HuH-7 (cell line): ENCODE results near the gene MCAT.
"Not testable (repeated sequence)": the region's sequence is repeated elsewhere in the genome, so short reads cannot be mapped to it uniquely, and the experiment has no call there.

Source experiments
- DNase-seq: peaks from one replicate; pipeline ENCODE4 v3.0.0; 2011; ENCODE audit warnings: low spot score

MCAT gene

DNA sequence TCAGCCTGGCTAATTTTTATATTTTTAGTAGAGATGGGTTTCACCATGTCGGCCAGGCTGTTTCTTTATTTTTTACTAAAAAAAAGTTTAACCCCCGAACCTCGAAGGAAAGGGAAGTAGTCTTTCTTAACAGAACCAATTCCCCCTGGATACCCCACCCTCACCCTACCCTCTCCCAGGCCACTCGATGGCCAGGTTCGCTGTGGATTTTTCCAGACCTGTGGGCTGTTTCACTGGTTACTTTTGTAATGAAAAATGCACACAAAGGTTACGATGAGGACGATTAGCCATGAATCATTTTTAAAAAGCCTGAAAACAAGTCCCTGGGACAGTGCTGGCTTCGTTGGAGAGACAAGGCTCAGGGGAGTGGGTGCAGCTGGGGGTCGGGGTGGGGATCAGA is 10.7 kb upstream of the MCAT start:
- DNase-seq: no peak

DNA sequence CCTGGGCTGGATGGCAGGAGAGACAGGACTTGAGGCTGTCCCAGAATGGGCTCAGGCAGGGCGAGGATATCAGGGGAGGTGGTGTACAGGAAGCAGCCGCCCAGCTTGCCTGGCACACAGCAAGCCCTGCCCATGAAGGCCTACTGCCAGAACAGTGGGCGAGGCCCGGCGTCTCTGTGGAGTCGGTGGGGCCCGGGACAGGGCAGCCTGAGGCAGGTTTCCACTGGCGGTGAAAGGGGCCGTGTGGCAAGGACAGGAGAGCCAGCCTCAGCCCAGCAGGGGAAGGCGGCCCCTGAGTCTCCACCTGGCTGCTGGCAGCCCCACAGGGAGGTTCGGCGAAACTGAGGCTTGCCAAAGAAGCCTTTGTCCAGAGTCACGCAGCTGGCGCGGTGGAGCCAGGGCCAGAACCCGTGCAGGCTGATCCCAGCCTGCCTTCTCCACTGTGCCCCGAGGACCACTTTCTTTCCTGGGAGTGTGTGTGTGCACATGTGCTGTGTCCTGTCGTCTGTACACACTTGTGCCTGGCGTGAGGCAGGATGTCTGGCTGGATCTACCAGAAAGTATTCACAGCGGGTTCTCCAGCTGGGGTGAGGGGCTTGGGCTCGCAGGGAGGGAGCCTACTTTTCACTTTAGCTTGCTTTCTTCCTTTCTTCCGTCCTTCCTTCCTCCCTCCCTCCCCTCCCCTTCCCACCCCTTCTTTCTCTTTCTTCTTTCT is 9.3 kb upstream of the MCAT start:
- no peak for DNase-seq

DNA sequence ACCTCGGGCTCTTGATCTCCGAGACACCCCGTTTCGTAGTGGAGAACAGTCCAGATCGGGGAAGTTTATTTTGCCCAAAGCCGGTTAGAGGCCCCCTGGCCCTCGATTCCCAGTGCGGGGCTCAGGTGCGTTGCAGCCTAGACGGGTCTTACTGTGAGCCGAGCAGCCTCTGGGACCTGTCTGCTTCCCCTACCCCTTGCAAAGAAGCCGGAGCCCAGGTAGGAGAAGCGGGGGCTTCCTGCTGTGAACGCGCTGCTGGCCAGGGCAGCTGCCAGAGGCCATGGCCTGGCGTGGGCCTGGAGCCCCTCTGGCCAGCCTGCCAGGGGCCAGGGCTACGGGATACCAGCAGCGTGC is 8.8 kb upstream of the MCAT start:
- no peak for DNase-seq

DNA sequence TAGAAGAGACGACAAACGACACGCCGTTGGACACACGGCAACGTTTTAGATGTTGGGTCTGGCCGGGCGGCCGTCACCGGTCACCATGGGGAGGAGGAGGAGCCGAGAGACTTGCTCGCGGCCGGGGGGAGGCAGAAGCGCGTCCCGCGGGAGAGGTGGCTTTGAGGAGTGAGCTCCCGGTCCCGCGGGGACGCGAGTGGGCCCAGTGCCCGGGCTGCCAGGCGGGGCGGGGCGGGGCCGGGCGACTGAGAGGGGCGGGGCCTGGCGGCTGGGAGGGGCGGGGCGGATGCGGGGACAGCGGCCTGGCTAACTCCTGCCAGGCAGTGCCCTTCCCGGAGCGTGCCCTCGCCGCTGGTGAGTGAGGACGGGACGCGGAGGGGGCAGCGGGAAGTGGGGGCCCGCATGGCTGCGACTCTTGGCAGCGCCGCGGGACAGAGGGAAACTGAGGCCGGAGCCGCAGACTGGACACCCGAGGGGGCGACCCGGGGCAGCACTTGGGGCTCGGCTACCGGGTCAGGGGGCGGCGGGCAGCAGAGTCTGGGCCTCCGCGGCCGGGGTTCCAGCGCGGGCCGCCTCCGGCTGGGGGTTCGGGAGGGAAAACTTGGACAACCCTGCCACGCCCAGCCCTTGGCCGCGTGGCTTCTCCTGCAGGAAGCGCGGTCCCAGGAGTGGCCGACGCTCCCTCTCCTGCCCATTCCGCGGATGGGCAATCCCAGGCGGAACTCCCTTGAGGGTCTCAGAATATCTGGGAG is 8.2 kb upstream of the MCAT start, which contains the start of gene TSPO:
Gene TSPO, plus strand, starts transcription at position 309 of the 752 bp plus-strand sequence. CDS start 7,680 bp downstream, outside the sequence.
- peak; percentile 76 for DNase-seq

DNA sequence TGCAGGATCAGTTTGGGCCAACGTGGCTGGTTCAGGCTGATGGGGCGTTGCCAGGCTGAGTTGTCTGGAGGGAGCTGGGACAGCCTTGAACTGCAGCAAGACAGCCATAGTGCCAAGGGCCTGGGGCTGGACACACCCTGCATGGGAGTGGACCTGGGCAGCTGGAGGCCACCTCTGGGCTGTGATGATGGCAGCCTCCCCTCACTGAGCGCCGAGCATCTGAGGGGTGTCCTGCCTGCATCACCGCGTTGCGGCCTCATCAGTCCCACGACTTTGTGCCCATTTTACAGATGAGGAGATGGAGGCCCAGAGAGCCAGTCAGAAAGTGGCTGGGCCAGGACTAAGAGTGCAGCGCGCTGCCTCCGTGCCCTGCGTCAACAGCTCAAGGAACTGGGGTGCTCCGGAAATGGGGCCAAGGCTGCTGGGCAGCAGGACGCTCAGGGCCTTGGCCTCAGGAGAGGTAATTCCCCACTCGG is 7.6 kb upstream of the MCAT start:
- DNase-seq: no peak

DNA sequence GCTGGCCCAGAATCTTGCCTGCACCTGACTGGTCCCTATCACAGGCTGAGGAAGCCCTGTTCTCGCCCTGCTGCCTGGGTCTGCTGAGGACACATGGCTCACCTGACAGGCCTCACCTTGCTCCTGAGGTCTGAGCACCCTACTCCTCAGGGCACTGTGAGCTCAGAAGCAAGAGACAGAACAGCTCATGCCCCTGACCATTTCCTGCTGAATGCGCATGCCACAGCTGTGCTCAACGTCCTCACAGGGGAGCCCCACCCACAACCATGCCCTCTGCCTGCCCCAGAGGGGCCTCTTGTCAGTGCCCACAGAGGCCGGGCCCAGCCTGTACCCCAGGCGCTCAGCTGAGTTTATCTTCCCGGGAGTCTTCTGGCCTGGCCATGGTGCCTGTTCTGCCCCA is 5.4 kb upstream of the MCAT start:
- DNase-seq: no peak

DNA sequence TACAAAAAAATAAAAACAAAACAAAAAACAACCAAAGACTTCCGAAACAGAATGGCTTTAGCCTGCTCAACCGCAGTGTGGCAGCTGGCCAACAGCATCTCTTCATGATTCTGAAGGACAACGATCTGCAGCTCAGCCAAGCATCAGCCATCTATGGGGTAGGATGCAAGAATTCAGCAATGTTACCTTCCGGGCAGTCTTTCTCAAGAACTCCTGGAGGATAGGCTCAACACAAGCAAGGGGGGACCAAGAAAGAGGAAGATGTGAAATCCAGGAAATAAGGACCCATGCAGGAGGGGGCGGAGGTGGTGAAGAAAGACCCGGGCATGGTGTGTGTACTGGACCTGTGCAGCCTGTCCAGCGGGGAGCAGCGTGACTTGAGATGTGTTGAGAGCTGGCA is 4.6 kb upstream of the MCAT start:
- DNase-seq: no peak

DNA sequence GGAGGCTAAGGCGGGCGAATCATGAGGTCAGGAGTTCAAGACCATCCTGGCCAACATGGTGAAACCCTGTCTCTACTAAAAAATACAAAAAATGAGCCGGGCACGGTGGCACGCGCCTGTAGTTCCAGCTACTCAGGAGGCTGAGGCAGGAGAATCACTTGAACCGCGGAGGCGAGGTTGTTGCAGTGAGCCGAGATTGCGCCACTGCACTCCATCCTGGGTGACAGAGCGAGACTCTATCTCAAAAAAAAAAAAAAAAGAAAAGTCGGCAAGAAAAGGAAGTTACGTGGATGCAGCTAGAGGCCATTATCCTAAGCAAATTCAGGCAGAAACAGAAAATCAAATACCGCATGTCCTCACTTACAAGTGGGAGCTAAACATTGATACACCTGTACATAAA is 3.1 kb upstream of the MCAT start:
- DNase-seq: not testable (repeated sequence)

DNA sequence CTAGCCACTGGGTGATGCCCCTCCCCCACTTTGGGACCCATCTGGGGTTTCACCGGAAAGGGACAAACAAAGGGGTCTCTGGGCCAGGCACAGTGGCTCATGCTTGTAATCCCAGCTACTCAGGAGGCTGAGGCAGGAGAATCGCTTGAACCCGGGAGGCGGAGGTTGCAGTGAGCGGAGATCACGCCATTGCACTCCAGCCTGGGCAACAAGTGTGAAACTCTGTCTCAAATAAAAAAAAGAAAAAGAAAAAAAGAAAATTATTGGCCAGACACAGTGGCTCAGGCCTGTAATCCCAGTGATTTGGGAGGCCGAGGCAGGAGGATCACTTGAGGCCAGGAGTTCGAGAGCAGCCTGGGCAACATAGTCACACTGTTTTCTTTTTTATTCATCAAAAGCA is 2.2 kb upstream of the MCAT start:
- DNase-seq: not testable (repeated sequence)

DNA sequence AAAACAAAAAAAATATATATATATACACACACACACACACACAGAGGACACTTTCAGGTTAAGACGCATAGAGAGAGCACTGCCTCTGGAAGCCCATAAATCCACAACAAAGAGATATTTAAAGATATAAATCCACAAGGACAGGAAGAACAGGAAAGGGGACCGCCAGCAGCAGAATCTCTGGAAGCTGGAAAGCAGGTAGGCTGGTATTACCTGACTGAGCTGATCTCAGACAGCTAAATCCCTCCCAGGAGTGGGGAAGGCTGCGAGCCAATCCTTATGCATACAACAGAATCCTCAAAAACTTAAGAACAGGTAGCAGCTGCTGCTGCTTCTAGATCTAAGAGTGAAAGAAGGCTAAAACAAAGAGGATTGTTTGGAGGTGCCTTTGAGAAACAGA is 1.8 kb upstream of the MCAT start:
- DNase-seq: no peak

DNA sequence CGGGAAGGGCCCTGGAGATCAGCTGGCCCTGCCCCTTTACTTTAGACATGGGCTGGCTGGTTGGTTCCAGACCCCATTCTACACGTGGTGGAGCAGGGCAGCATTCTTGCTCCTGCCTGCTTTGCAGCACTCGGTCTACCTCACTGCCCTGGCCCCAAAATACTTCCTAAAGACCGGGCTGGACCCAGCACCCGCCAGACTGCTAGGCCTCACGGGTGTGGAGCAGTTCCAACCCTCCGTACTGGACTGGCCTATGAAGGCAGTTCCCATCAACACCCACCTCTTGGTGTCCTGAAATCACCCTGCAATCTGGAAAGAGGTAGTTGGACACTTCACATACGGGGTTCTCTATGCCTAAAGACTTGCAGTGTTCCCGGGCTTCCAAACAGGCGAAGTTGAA is 6.4 kb downstream of the MCAT start:
- no peak for DNase-seq

DNA sequence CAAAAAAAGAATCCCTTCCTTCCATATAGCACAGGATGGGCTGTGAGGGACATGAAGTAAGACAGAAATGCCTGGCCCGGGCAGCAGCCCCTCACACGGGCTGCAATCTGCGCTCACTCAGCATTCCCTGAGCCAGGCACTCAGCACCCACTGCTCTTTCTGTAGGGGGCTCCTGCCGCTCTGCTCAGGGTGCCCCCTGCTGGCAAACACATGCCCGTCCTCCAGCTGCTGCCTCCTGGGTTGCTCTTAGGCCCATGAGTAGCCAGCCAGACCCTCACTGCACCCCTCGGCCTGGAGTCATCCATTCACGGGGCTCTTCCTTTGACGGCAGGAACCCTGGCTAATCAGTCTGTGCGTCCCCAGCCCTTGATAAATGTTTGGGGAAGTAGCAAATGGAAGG is 6.9 kb downstream of the MCAT start:
- peak; percentile 94 for DNase-seq

DNA sequence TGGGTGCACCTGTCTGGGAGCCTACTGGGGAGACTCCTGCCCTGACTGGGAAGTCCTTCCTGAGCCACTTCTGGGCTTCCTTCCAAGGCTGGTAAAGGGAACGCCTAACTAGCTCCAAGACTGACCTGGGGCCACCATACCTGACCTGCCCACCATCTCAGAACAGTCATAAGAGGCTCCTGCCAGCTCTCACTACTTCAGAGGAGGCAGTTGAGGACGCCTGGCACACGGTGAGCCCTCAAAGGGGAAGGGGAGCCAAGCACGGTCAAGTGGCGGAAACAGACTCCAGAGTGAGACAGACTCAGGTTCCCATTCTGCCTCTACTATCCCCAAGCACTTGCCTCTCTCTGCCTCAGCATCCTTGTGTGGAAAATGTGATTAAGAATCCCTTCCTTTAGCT is 7.6 kb downstream of the MCAT start:
- DNase-seq: no peak

DNA sequence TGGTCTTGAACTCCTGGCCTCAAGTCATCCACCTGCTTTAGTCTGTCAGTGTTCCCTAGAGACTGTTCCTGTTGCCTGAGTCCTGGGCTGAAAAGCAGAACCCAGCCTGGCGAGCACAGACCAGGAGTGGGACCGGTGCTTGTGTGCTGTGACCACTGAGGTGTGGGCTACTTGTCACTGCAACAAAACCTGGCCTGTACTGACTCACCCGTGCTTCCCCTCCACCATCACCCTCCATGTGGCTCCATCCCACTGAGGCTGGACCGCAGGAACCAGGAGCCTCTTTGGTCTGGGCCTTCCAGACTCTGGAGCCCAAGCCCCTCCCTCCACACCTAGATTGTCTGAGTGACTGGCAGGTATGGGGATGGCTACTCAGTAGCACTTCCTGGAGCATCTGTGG is 8.6 kb downstream of the MCAT start:
- no peak for DNase-seq

DNA sequence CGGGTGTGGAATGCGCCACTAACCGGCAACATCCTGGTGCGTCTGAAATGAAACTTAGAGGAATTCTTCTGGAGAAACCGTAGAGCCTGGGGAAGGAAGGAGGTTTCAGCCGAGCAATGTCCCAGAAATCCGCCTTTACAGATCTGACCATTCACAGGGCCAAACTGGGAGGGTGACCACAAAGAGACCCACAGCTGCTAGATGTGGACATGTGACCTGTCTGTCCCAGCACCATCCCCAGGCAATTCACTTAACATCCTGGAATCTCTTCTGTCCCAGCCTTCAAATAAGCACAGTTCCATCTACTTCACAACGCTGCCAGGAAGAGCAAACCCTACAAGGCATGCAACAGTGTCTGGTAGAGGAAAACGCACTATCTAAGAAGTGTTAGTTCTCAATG is 9.8 kb downstream of the MCAT start:
- no peak for DNase-seq

DNA sequence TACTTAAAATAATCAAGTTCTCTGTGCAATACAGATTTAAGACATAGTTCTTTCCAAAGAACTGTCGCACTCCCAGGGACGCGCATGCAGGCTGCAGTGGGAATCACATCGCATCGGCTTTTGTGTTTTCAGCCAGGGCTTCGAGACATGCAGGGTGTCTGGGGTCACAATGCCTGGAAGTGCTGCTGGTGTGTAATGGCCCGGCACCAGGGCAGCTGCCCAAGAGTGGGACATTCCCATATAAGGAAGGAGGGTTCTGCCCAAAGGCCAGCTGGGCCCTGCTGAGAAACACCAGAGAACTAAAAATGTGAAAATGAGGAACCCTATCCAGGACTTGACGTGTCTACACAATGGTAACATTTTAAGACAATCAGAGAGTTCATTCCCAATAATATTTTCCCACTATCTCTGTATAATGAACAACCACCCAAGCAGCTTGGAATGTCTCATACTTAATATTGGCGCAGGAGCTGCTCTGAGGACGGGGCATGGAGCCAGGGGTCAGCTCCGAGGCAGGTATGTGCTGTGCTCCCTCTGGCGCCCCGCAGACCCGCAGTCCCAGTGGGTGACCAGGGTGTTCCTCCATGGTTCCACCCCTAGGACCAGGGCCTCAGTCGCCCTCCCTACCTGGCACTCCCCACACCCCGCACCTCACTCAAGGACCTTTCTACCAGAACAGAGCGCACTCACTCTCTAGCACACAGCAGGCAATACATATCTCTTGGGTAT is 11.3 kb downstream of the MCAT start:
- no peak for DNase-seq

DNA sequence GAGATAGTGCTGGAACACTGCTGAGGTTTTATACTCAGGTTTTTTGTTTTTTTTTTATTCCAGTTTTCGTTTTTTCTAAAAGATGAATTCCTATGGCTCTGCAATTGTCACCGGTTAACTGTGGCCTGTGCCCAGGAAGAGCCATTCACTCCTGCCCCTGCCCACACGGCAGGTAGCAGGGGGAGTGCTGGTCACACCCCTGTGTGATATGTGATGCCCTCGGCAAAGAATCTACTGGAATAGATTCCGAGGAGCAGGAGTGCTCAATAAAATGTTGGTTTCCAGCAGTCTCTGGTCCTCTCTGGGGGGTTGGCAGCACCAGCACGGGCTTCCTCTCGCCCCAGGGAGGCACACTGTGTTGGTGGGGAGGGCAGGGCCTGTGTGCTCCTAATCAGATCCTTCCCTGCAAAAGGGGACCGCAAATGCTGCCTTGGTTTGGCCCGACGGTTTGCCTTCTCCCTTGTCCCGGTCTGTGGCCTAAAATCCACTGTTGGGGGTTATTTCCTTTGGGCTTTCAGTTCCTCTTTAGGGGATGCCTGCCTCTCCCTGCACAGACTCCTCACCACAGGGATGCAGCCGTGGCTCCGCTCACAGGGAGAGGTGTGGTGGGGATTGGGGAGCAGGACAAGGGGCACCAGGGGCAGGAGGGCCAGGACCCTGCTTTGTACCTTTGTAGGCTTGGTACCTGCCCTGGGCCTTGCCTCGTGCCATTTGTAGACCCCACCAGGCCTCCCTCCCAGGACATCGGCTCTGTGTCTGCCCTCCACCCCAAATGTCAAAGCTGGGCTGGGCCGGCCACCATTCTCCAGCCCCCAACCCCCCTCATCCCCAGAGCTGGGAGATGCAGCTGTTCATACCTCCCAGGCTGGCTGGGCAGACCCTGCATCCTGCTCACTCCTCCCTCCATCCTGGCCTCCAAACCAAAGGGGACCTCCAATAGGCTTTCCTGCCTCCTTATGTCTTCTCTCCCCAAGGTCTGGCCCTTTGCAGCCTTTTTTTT is 13.5 kb downstream of the MCAT start:
- no peak for DNase-seq

DNA sequence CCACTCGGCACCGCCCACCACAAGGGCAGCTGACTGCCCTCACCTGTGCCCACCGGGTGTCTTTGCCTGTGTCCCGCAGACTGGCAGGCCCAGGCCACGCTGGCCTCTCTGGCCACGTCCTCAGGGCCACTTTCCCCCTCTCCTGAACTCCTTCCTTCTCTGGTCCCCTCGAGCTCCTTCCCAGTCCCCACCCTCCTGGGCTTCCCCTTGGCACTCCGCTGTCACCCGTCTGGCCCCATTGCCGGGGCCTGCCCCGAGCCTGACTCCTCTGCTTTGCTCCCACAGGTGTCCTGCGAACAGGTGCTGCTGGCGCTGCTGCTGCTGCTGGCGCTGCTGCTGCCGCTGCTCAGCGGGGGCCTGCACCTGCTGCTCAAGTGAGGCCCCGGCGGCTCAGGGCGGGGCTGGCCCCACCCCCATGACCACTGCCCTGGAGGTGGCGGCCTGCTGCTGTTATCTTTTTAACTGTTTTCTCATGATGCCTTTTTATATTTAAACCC is 14.2 kb downstream of the MCAT start:
- DNase-seq: no peak

DNA sequence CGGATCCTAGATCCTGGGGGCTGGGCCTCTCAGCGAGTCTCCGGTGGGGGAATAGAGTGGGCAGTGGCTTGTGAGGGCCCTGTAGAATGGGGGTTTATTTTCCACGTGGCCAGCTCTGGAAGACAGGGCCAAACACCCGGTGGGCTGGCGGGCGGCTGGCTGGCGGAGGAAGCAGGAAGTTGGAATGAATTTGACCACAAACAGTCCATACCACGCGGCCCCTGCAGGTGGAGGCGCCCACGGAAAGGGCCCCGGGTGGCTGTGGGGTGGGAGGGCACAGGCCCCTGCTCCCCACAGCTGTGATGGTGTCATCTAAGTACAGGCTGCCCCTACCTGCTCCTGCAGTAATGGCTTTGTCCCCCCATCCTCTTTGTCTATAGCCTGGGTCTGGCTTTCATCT is 15.1 kb downstream of the MCAT start:
- no peak for DNase-seq

DNA sequence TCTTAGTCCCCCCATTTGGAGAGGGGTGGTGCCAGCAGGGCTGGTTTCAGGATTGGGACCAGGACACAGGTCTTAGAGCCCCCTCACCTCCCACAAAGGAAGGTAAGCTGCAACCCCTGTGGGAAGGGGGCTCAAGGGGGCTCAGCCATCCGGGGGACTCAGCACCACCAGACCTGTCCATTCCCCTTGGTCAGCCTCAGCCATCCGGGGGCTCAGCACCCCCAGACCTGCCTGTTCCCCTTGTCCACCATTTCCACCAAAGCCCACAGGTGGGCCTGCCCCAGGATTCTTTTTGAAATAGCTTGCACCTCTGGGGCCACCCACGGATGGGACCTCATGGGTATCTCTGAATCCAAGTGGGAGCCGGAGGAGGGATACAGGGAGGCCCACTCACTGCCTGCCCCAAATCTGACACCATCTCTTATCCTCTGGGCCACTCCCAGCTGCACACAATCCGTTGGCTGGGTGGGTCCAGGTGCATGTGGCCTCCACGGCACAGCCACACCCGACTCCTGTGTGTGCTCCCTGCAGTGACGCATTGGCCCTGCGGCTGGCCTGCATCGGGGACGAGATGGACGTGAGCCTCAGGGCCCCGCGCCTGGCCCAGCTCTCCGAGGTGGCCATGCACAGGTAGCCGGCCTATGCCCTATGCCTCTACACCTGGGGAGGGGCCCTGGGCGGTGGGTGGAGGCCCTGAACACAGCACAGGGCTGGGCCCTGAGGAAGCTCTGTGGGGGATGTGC is 15.9 kb downstream of the MCAT start:
- no peak for DNase-seq
